SIG-M5 (cell line): Measurements from ENCODE around the gene GABRQ.
"Not testable (repeated sequence)": the region's sequence is repeated elsewhere in the genome, so short reads cannot be mapped to it uniquely, and the experiment has no call there.

Experiments
- DNase-seq: peaks from one replicate; lab custom pipeline; 2025; lab: John Stamatoyannopoulos, UW

The GABRQ gene

DNA sequence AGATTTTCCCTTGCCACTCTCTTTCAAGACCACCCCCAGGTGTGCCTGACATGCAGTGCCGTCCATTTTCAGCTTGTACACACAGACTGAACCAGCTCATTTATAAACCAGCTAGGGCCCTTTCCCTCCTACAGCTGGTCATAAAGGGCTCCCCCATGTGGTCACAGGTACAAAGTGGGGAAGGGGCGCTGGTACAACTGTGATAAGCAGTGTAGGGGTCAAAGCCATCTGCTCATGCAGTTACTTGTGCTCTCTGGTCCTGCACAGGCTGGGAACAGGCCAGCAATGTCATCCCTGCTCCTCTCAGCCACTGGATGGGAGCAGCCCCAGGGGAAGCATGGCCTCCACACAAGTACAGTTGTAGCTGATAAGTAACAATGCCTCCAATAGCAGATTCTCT is 20.6 kb downstream of the GABRQ start:
- DNase-seq: no peak

DNA sequence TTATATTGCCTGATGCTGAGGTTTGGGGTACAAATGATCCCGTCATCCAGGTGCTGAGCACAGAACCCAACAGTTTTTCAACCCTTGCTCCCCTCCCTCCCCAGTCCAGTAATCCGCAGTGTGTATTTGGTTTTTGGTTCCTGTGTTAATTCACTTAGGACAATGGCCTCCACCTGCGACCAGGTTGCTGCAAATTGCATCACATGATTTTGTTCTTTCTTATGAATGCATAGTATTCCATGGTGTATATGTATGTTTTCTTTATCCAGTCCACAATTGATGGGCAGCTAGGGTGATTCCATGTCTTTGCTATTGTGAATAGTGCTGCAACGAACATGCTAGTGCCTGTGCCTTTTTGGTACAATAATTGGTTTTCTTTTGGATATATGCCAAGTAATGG is 25.4 kb downstream of the GABRQ start:
- no peak for DNase-seq

DNA sequence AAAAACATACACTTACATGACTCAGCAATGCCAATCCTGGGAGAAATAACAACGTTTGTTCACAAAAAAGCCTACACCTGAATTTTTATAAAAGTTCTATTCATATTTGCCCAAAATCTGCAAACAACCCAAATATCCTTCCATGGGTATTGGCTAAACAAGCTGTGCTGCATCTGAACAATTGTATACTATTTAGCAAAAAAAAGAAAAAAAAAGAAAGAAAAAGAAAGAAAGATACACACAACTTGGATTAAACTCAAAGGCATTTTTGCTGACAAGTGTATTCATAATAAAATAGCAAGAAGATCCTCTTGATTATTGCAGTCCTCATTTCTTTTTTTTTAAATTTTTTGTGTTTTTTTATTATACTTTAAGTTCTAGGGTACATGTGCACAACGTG is 36.4 kb downstream of the GABRQ start:
- no peak for DNase-seq

DNA sequence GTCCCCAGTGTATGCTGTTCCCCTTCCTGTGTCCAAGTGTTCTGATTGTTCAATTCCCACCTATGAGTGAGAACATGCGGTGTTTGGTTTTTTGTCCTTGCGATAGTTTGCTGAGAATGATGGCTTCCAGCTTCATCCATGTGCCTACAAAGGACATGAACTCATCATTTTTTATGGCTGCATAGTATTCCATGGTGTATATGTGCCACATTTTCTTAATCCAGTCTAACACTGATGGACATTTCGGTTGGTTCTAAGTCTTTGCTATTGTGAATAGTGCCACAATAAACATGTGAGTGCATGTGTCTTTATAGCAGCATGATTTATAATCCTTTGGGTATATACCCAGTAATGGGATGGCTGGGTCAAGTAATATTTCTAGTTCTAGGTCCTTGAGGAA is 37.0 kb downstream of the GABRQ start:
- not testable (repeated sequence) for DNase-seq

DNA sequence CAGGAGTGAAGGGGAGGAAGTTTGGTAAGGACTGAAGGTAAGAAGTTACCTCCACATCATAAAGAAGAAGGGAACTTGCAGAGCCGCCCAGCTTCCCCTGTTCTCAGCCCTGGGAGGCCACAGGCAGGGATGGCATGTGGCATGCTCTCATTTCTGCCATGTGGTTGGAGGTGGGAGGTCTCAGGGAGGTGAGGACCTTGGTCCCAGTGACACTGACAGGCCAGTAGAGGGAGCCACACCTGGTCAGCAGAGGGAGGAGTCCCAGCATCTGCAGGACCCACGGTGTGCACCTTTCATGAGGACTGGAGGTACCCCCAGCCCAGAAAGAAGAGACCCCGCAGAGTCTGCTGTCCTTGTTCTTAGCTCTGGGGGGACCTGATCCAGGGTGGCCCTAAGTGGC is 43.3 kb downstream of the GABRQ start:
- not testable (repeated sequence) for DNase-seq

DNA sequence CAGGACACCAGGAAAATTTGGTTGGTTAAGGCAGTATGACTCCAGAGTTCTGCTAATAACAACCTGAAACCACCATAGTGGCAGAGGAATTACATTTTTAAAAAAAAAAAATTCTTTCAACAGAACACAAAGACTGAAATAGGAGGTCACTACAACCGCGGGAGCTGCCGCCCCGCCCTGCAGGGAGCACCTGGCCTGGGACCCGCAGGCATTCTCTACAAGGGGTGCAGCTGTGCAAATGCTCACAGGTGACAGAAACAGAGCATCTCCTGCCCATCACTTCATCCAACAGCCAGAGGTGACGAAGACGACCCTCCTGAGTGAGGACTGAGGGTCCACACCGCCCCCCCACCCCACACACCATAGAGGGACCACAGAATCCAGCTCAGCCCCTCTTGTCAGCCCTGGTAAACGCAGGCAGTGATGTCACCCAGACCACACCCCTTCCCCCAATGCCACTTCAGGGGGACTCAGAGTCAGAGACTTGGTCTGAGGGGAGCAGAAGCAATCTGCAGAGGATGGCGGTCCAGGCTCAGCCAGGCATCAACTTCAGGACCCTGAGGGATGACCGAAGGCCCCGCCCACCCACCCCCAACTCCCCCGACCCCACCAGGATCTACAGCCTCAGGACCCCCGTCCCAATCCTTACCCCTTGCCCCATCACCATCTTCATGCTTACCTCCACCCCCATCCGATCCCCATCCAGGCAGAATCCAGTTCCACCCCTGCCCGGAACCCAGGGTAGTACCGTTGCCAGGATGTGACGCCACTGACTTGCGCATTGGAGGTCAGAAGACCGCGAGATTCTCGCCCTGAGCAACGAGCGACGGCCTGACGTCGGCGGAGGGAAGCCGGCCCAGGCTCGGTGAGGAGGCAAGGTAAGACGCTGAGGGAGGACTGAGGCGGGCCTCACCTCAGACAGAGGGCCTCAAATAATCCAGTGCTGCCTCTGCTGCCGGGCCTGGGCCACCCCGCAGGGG is 60.5 kb downstream of the GABRQ start, which contains the start of gene MAGEA3:
MAGEA3 (plus strand) TSS at position 843 of the 980 bp plus-strand sequence. CDS start 2,039 bp downstream, outside the sequence.
- not testable (repeated sequence) for DNase-seq

DNA sequence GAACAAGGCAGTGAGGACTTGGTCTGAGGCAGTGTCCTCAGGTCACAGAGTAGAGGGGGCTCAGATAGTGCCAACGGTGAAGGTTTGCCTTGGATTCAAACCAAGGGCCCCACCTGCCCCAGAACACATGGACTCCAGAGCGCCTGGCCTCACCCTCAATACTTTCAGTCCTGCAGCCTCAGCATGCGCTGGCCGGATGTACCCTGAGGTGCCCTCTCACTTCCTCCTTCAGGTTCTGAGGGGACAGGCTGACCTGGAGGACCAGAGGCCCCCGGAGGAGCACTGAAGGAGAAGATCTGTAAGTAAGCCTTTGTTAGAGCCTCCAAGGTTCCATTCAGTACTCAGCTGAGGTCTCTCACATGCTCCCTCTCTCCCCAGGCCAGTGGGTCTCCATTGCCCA is 62.7 kb downstream of the GABRQ start:
- DNase-seq: not testable (repeated sequence)

DNA sequence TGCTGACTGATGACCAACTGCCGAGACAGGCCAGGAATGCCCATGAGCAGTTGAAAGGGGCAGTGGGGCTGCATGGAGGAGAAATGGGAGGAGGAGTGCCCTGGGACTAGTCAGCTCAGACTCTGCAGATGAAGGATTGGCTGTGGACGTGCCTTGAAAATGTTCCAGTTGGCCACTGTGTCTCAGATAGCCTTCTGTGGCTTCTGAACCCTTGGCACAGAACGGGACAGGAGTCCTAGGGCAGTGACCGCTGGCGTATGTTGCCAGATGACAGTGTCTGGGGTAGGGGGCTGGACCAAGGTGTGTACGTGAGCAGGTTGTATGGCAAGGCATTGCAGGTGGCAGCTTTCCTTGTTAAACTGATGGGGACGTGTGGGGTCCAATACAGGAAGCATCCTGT is 68.8 kb downstream of the GABRQ start:
- DNase-seq: not testable (repeated sequence)
